Astrocyte (in vitro differentiated cells and primary cell): ENCODE measurements around the gene RPS6KL1.

Source experiments
- EZH2 ChIP-seq: IDR thresholded peaks from 2 replicates; pipeline ENCODE4 v1.6.1; 2012; ENCODE audit warnings: mild to moderate bottlenecking, low read length, inconsistent platforms; ENCODE audit not compliant: insufficient read depth
- TF ChIP-seq, protein P1 (sequence below): IDR thresholded peaks from 2 replicates; pipeline ENCODE4 v1.5.1; 2011; ENCODE audit warnings: low read depth, mild to moderate bottlenecking, inconsistent platforms, low read length, moderate library complexity; ENCODE audit not compliant: insufficient read depth

DNA sequence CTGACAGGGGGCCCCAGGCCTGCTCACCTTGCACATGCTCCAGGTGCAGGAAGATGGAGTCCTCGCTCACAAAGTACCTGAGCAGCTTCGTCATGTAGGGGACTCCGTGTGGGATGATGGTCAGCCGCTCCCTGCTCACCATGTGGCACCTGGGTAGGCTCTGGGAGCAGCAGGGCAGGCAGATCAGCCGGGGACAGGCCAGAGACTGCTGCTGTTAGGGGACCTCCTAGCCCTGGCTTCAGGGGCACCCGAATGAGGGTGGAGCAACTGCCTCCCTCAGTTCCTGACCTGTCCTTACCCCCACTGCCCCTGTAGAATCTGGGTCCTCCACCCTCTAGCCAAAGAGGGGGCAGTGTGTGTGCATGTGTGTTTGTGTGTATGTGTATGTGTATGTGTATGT lies 11.8 kb downstream of the RPS6KL1 start:
- TF ChIP-seq, protein P1, sequence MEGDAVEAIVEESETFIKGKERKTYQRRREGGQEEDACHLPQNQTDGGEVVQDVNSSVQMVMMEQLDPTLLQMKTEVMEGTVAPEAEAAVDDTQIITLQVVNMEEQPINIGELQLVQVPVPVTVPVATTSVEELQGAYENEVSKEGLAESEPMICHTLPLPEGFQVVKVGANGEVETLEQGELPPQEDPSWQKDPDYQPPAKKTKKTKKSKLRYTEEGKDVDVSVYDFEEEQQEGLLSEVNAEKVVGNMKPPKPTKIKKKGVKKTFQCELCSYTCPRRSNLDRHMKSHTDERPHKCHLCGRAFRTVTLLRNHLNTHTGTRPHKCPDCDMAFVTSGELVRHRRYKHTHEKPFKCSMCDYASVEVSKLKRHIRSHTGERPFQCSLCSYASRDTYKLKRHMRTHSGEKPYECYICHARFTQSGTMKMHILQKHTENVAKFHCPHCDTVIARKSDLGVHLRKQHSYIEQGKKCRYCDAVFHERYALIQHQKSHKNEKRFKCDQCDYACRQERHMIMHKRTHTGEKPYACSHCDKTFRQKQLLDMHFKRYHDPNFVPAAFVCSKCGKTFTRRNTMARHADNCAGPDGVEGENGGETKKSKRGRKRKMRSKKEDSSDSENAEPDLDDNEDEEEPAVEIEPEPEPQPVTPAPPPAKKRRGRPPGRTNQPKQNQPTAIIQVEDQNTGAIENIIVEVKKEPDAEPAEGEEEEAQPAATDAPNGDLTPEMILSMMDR, result no peak
- TF ChIP-seq EZH2, result no peak
